GM23248 (cell line): ENCODE data around the gene HMCES.

Source experiments
- EZH2 ChIP-seq: fragments of 200-600 bp; sonication (generic); IDR thresholded peaks from 2 replicates; pipeline ENCODE4 v1.6.1; 2018; ENCODE audit warnings: antibody characterized with exemption, mild to moderate bottlenecking; ENCODE audit not compliant: insufficient read depth, poor library complexity, severe bottlenecking
- EZH2phosphoT487 ChIP-seq: fragments of 200-600 bp; sonication (generic); IDR thresholded peaks from 2 replicates; pipeline ENCODE4 v1.6.1; 2018; ENCODE audit warnings: antibody characterized with exemption, moderate library complexity, mild to moderate bottlenecking, low read depth; ENCODE audit not compliant: insufficient read depth

GRCh38 chr3:129230311-129231019 lies 48.2 kb upstream of the HMCES start:
- TF ChIP-seq EZH2 (no peak), EZH2phosphoT487 (no peak)
